ENCODE results near the gene AIF1L.

The AIF1L gene

DNA sequence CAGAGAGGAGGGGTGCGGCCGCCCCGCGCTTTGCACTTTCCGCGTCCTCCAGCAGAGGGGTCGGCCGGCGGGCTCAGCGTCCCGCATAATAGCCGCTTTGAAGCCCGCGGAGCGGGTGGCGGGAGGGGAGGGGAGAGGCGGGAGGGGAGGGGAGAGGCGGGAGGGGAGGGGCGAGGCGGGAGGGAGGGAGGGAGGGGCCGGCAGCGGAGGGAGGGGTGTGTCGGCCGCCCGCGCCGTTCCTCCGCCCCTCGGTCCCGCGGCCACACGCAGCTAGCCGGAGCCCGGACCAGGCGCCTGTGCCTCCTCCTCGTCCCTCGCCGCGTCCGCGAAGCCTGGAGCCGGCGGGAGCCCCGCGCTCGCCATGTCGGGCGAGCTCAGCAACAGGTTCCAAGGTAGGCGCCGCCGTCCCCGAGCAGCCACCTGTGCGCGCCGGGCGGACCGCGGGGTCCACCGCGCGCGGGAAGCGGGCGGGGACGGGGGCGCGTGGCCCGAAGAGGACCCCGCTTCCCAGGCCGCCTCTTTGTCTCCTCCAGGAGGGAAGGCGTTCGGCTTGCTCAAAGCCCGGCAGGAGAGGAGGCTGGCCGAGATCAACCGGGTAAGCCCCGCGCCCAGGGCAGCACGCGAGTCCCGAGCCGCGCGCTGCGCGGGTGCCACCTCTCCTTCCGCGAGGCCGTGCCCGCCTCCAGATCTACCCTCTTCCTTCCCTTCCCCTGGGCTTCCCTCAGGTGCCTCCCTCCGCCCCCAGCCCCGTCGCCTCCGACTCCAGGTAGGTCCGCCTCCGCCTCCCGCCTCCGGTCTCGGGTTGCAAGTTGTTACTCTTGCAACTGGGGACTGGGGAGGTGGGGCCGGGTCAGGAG is at the start of gene AIF1L:
Gene AIF1L, plus strand, starts transcription at position 263 of the 857 bp plus-strand sequence. Its CDS starts 99 bp downstream, at position 362.
- DNase-seq (ENCODE audit: low spot score) = no peak

GRCh38 chr9:131046581-131047202 is 49.6 kb upstream of the AIF1L start:
- DNase-seq (ENCODE audit: low spot score) = peak; percentile 81

- DNase-seq (ENCODE audit: low spot score) = no peak
Observed at GRCh38 chr9:131048332-131048731, 48.0 kb upstream of the AIF1L start.

- no peak for DNase-seq (ENCODE audit: low spot score)
Observed at GRCh38 chr9:131048820-131049219, 47.5 kb upstream of the AIF1L start.

GRCh38 chr9:131049829-131050715 is 46.3 kb upstream of the AIF1L start:
- no peak for DNase-seq (ENCODE audit: low spot score)

DNA sequence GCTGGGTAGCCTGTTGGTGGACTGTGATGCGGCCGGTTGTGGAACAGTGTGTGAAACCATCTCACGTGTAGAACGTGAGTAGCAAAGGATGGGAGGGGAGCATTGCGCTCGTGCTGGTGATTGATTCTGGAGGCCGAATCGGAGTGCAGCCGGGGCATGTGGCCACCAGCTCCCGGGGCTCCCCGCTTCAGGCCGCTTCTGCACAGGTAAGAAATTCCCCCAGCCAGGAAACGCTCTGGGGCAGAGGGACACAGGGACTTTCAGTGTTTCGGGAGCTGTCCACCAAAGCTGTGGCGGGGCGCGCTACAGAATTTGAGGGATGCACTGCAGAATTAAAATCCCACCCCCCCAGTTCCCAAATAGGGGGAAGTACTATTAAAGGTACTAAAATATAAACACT is 45.5 kb upstream of the AIF1L start:
- no peak for DNase-seq (ENCODE audit: low spot score)

DNA sequence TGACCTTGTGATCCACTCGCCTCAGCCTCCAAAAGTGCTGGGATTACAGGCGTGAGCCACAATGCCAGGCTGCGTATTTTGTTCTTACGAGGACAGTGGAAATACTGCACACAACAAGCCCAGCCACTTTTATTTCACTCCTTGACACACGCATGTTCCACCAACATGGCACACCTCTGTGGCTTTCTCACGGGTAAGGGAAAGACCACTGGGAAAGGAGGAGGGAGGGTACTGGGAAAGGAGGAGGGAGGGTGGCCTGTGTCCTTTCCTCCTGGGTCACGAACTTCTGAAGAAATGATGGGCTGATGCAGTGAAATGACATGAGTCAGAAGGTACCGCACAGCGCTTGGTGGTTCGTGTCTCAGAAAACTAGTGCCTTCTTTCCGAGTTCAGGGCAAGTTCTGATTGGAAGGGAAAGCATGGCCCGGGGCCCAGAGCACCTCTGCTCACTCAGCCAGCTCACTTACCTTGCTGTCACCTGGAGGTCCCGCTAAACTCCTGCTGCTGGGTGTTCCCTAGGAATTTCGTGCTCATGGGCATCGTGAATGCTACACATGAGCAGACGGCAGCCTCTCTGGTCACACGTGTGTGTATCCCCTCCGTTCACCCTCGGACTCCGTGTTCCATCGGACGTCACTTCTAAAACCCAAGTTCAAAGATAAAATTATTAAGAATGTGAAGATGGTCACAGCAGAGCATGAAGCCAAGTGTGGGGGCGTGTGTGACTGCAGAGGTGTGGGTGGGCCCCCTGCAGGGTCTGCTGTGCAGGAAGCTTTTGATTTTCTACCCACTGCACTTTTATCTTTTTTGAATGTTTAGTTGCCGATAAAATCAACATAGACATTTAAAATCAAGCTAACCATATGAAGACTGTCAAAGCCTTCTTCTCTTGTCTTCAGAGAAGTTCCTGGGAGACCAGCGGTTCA is 44.5 kb upstream of the AIF1L start:
- DNase-seq (ENCODE audit: low spot score) = no peak

- no peak for DNase-seq (ENCODE audit: low spot score)
Observed at GRCh38 chr9:131053896-131054295, 42.4 kb upstream of the AIF1L start.

- DNase-seq (ENCODE audit: low spot score) = no peak
Observed at GRCh38 chr9:131056781-131057506, 39.4 kb upstream of the AIF1L start.

- no peak for DNase-seq (ENCODE audit: low spot score)
Observed at GRCh38 chr9:131060900-131061630, 35.3 kb upstream of the AIF1L start.

DNA sequence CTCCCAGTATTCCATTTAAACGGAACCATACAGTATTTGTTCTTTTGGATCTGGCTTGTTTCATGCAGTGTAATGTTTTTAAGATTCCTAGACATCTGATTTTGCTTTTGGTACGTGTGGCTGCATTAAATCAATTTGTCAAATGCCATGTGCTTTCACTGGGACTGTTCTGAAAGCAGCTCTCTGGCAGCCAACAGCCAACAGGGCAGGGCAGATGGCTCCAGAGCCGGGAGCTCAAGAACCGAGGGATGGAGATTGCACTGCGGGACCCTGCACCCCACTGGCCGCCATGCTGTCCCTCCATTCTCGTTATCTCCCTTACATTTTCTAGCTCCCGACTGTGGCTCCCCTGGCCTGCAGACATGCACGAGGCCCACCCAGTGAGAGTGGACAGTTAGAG is 33.4 kb upstream of the AIF1L start:
- no peak for DNase-seq (ENCODE audit: low spot score)

GRCh38 chr9:131065599-131065998 is 30.7 kb upstream of the AIF1L start:
- DNase-seq (ENCODE audit: low spot score) = no peak

GRCh38 chr9:131067625-131068024 is 28.7 kb upstream of the AIF1L start:
- DNase-seq (ENCODE audit: low spot score) = no peak

DNA sequence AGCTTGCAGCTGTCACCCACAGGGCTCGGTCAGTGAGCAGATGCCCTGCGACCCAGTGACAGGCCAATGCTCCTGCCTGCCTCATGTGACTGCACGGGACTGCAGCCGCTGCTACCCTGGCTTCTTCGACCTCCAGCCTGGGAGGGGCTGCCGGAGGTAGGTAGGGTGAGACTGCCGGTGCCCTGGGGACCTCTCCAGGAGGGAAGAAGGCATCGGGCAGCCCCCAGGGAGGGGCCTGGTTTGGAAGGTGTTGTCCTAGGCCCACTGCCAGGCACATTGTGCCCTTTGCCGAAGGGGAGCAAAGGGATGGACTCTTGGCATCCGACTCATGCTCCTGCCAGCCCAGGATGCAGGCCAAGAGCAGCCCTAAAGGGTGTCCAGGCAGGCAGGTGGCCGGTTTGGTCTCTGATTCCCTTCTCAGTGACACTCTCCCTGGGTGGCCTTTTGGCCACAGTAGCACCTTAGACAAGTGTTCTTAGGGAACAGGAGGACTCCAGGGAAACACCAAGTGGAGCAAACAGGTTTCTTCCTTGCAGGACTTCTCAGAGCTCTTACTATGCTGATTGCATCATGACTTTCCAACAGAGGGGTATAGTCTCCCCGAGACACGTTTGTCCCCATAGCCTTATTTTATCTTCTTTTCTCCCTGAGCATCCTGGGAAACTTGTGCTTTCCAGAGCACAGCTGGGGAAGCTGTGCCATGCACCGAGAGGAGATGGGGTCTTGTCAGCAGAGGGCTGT is 28.1 kb upstream of the AIF1L start:
- no peak for DNase-seq (ENCODE audit: low spot score)

GRCh38 chr9:131069699-131070098 is 26.6 kb upstream of the AIF1L start:
- no peak for DNase-seq (ENCODE audit: low spot score)

DNA sequence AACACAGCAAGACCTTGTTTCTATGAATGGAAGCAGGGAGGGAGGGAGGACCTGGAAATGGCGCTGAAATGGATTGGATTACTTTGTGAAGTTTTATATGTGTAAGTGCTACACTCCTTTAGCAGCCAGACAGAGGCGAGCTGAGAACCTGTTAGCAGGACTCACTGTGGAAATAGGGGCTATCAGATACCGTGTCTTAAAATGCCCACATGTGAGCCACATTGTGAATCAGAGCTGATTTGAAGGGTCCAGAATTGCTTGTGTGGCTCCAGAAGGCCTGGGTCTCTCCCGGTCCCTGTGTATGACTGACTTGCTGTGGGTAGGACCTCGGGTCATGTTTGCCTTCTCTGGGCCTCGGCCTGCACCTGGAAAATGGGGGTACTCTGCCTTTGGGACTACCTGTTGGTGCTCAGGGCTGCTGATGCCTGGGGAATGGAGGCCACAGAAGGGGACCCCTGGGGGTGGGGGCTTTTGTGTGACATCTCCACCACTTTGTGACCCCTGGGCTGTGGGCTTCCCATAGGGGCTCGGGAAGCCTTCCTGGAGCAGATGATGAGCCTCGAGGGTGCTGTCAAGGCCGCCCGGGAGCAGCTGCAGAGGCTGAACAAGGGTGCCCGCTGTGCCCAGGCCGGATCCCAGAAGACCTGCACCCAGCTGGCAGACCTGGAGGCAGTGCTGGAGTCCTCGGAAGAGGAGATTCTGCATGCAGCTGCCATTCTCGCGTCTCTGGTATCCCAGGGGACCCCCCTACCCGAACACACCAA is 24.0 kb upstream of the AIF1L start:
- no peak for DNase-seq (ENCODE audit: low spot score)

- DNase-seq (ENCODE audit: low spot score) = no peak
Observed at GRCh38 chr9:131072871-131073237, 23.5 kb upstream of the AIF1L start.

GRCh38 chr9:131076347-131077195 is 19.8 kb upstream of the AIF1L start:
- DNase-seq (ENCODE audit: low spot score) = no peak

Data from left forelimb (tissue), 1 donor.